A549 treated with Mapracorat at 1 μM for 4 hours (cell line): ENCODE measurements around the gene HEXB. TPM values are rescaled to one million over a fixed set of nuclear protein-coding genes. Genes with fewer than 3 reads are reported as not detected.

ENCODE experiments used
- total RNA-seq: library from RNA; stranded (reverse); fragments of 200-300 nt; extraction: Qiagen RNA extraction; gene quantifications from 5 replicates; pipeline ENCODE4 v1.2.3, GENCODE V29; 2022

The HEXB gene
- 107 to 120 TPM (median 112 TPM) in 5 replicates for total RNA-seq

GRCh38 chr5:74684900-74685851, at the start of gene HEXB:
Gene HEXB (plus strand): TSS chr5:74685233. CDS start chr5:74685261, 28 bp downstream.

GRCh38 chr5:74640450-74640953, 44.5 kb upstream of the HEXB start, which contains the start of gene ENC1:
Gene ENC1 (minus strand): TSS chr5:74640728. CDS start chr5:74636485, 4,243 bp downstream.

DNA sequence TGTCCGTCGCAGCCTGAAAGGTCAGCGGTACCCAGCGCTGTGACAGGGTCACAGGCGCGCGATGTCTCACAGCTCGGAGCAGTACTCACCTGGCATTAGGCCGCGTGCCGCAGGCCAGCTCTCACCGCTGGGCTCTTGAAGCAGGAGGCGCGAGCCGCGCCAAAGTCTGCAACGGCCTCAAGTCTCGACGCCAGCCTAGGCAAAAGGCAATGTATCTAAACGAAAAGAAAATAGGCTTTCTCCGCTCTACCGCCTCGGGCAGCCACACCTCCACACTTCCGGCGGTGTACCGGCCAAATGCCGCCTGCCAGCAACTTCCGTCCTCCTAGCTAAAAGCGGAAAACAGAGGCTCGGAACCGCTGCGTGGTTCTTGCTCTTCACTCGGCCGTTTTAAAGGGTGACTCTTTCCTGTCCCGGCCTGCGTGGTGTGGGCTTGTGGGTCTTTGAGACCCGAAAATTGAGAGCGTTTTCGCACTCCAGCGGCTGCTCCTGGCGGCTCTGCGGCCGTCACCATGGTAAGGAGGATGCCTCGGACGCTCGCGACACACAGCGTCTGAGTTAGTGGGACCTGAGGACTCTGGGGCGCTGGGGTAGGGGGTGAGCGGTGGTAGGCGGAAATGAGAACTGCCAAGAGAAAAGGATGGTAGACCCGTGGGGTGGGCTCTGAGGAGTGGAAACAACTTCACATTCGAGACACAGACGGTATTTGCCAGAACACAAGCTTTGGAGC, 82.0 kb downstream of the HEXB start, which contains the start of the genes GFM2 and NSA2:
GFM2 (minus strand) TSS at position 269 of the 730 bp plus-strand sequence. CDS start 3,375 bp downstream, outside the sequence.
NSA2 (plus strand) TSS at position 401 of the 730 bp plus-strand sequence; CDS start at position 513, 112 bp downstream.

Other genes starting within 250 kb of the HEXB start
- 5.0 to 6.3 TPM (median 5.9 TPM) in 5 replicates for gene ENC1, start 44.5 kb upstream of the HEXB start, total RNA-seq
- 21.3 to 22.8 TPM (median 22.3 TPM) in 5 replicates for gene GFM2, start 81.9 kb downstream of the HEXB start, total RNA-seq
- 119 to 149 TPM (median 121 TPM) in 5 replicates for gene NSA2, start 82.0 kb downstream of the HEXB start, total RNA-seq
- 3.7 to 6.9 TPM (median 6.0 TPM) in 5 replicates for gene FAM169A, start 181.2 kb downstream of the HEXB start, total RNA-seq